Measurements from ENCODE around the gene CACNA2D2.

DNA sequence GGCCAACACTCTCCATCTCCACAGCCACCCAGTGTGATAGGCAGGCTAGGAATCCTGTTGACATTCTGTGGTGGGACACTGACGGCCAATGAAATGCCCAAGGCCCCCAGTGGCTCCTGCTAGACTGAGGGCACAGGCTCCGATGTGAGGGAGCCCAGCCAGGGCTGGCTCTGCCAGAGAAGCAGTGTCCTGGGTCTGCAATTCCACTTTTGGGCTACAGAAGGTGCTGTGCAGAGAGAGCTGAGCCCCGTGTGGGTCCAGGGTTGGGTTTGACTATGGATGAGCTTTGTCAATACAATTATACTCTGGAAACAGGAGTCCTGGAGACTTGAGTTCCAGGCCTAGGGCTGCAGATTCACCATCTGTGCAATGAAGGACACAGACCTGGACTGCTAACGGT lies 88.4 kb downstream of the CACNA2D2 start:
- TF ChIP-seq FOXM1 (IDR thresholded peaks at IDR 0.05; ENCODE audit: borderline replicate concordance) (no peak), SP1 (IDR thresholded peaks at IDR 0.05) (no peak), L3MBTL2 (conservative IDR thresholded peaks at IDR 0.05) (no peak), LEF1 (IDR thresholded peaks at IDR 0.05; ENCODE audit: borderline replicate concordance) (no peak), FOXK2 (IDR thresholded peaks at IDR 0.05) (no peak), FOXA1 (IDR thresholded peaks at IDR 0.05) (no peak), CTBP1 (IDR thresholded peaks at IDR 0.05; ENCODE audit: borderline replicate concordance) (no peak), SUZ12 (IDR thresholded peaks at IDR 0.05) (no peak), TARDBP (IDR thresholded peaks at IDR 0.05) (no peak), HDGF (IDR thresholded peaks at IDR 0.05; ENCODE audit: borderline replicate concordance) (no peak), ELF4 (IDR thresholded peaks at IDR 0.05) (no peak), BHLHE40 (IDR thresholded peaks at IDR 0.05; ENCODE audit: borderline replicate concordance) (no peak)
- TF ChIP-seq, protein P1, sequence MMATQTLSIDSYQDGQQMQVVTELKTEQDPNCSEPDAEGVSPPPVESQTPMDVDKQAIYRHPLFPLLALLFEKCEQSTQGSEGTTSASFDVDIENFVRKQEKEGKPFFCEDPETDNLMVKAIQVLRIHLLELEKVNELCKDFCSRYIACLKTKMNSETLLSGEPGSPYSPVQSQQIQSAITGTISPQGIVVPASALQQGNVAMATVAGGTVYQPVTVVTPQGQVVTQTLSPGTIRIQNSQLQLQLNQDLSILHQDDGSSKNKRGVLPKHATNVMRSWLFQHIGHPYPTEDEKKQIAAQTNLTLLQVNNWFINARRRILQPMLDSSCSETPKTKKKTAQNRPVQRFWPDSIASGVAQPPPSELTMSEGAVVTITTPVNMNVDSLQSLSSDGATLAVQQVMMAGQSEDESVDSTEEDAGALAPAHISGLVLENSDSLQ (IDR thresholded peaks at IDR 0.05), result no peak

Measured in HEK293T (cell line).